Measurements from ENCODE around the gene RAP1A.

Gene RAP1A

GRCh38 chr1:111598544-111598943 is 21.0 kb upstream of the RAP1A start:
- H3K27ac ChIP-seq: no peak overlapping the region
- H3K9me3 ChIP-seq (ENCODE audit: severe bottlenecking): peaks cover 2% of the 10 kb centered on the region
- DNase-seq: no peak
- H3K27me3 ChIP-seq (ENCODE audit: insufficient read depth, low read depth, severe bottlenecking): no peaks in the 10 kb centered on the region
- TF ChIP-seq CTCF (IDR thresholded peaks at IDR 0.05; ENCODE audit: low read depth, low read length): no peak
- no peaks in the 10 kb centered on the region for H3K36me3 ChIP-seq
- H3K4me3 ChIP-seq (ENCODE audit: low read depth, low read length): no peak overlapping the region

- no peaks in the 10 kb centered on the region for H3K27me3 ChIP-seq (ENCODE audit: insufficient read depth, low read depth, severe bottlenecking)
- H3K4me3 ChIP-seq (ENCODE audit: low read depth, low read length): no peak overlapping the region
- H3K36me3 ChIP-seq: no peaks in the 10 kb centered on the region
- H3K9me3 ChIP-seq (ENCODE audit: severe bottlenecking): peaks cover 2% of the 10 kb centered on the region
- no peak for DNase-seq
- no peak for TF ChIP-seq CTCF (IDR thresholded peaks at IDR 0.05; ENCODE audit: low read depth, low read length)
- H3K27ac ChIP-seq: no peak overlapping the region
Measured at GRCh38 chr1:111599781-111600693, 19.6 kb upstream of the RAP1A start.

GRCh38 chr1:111600886-111601386 is 18.7 kb upstream of the RAP1A start:
- no peaks in the 10 kb centered on the region for H3K27me3 ChIP-seq (ENCODE audit: insufficient read depth, low read depth, severe bottlenecking)
- H3K9me3 ChIP-seq (ENCODE audit: severe bottlenecking): peaks cover 2% of the 10 kb centered on the region
- no peak overlapping the region for H3K4me3 ChIP-seq (ENCODE audit: low read depth, low read length)
- H3K36me3 ChIP-seq: no peaks in the 10 kb centered on the region
- DNase-seq: no peak
- TF ChIP-seq CTCF (IDR thresholded peaks at IDR 0.05; ENCODE audit: low read depth, low read length): no peak
- H3K27ac ChIP-seq: no peak overlapping the region

- Histone ChIP-seq H3K9me3 (ENCODE audit: severe bottlenecking) (peaks cover 2% of the 10 kb centered on the region), H3K4me3 (ENCODE audit: low read depth, low read length) (no peak overlapping the region), H3K36me3 (no peaks in the 10 kb centered on the region), H3K27me3 (ENCODE audit: insufficient read depth, low read depth, severe bottlenecking) (no peaks in the 10 kb centered on the region), H3K27ac (no peak overlapping the region)
- no peak for TF ChIP-seq CTCF (IDR thresholded peaks at IDR 0.05; ENCODE audit: low read depth, low read length)
- no peak for DNase-seq
Measured at GRCh38 chr1:111602302-111602701, 17.3 kb upstream of the RAP1A start.

GRCh38 chr1:111602974-111603373 is 16.6 kb upstream of the RAP1A start:
- Histone ChIP-seq H3K36me3 (no peaks in the 10 kb centered on the region), H3K27ac (no peak overlapping the region), H3K27me3 (ENCODE audit: insufficient read depth, low read depth, severe bottlenecking) (no peaks in the 10 kb centered on the region), H3K9me3 (ENCODE audit: severe bottlenecking) (peaks cover 2% of the 10 kb centered on the region), H3K4me3 (ENCODE audit: low read depth, low read length) (no peak overlapping the region)
- no peak for TF ChIP-seq CTCF (IDR thresholded peaks at IDR 0.05; ENCODE audit: low read depth, low read length)
- DNase-seq: no peak
